Measurements from ENCODE around the gene LMBRD1.

GRCh38 chr6:69768664-69769063 is 28.1 kb downstream of the LMBRD1 start:
- TF ChIP-seq POLR2A (IDR thresholded peaks at IDR 0.05; ENCODE audit: control extremely low read depth in 1 of 2, low read depth in 2 of 2, low read length in 2 of 2): no peak
- TF ChIP-seq RXRA (IDR thresholded peaks at IDR 0.05; ENCODE audit: insufficient read depth, low read depth, low read length): no peak
- no peak for TF ChIP-seq CTCF (IDR thresholded peaks at IDR 0.05; ENCODE audit: control extremely low read depth in 1 of 3, insufficient read depth in 1 of 3, low read depth in 1 of 3, low read length in 3 of 3)
- TF ChIP-seq EZH2 (IDR thresholded peaks at IDR 0.05; ENCODE audit: low read depth, low read length, severe bottlenecking): no peak
